GM23338 (cell line): ENCODE measurements around the gene MORN3.

Experiments used
- CREB1 ChIP-seq: fragments of 250-450 bp; sonication (Bioruptor Pico); IDR thresholded peaks from 2 replicates; pipeline ENCODE4 v1.5.0; 2020; ENCODE audit warnings: low read depth, mild to moderate bottlenecking, moderate library complexity
- JUNB ChIP-seq: IDR thresholded peaks from one replicate; pipeline ENCODE4 v1.6.1; 2016; ENCODE audit warnings: antibody characterized with exemption; ENCODE audit not compliant: unreplicated experiment
- POLR2AphosphoS5 ChIP-seq: IDR thresholded peaks from 2 replicates; pipeline ENCODE4 v1.6.1; 2016; ENCODE audit warnings: antibody characterized with exemption, low read depth
- ZNF331 ChIP-seq: fragments of 250-450 bp; sonication (Bioruptor Pico); IDR thresholded peaks from 2 replicates; pipeline ENCODE4 v1.5.0; 2020; ENCODE audit warnings: low read depth, mild to moderate bottlenecking, moderate library complexity
- TF ChIP-seq, protein P1 (sequence below), 2 experiments: fragments of 200-600 bp in 1 of 2; sonication (generic) in 1 of 2; conservative IDR thresholded peaks; 2 replicates each; pipeline versions ENCODE4 v1.5.1 to v1.6.1; 2016 to 2017; ENCODE audit warnings: antibody characterized with exemption in 2 of 2, low read depth in 2 of 2, mild to moderate bottlenecking in 2 of 2, moderate library complexity in 1 of 2
- TF ChIP-seq, protein P2 (sequence below): IDR thresholded peaks from one replicate; pipeline ENCODE4 v1.6.1; 2018; ENCODE audit warnings: antibody characterized with exemption; ENCODE audit not compliant: unreplicated experiment

DNA sequence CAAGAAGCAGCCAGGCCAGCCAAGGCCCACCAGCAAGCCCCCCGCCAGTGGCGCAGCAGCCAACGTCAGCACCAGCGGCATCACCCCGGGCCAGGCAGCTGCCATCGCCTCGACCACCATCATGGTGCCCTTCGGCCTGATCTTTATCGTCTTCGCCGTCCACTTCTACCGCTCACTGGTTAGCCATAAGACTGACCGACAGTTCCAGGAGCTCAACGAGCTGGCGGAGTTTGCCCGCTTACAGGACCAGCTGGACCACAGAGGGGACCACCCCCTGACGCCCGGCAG lies 28.2 kb downstream of the MORN3 start:
- TF ChIP-seq, protein P1, sequence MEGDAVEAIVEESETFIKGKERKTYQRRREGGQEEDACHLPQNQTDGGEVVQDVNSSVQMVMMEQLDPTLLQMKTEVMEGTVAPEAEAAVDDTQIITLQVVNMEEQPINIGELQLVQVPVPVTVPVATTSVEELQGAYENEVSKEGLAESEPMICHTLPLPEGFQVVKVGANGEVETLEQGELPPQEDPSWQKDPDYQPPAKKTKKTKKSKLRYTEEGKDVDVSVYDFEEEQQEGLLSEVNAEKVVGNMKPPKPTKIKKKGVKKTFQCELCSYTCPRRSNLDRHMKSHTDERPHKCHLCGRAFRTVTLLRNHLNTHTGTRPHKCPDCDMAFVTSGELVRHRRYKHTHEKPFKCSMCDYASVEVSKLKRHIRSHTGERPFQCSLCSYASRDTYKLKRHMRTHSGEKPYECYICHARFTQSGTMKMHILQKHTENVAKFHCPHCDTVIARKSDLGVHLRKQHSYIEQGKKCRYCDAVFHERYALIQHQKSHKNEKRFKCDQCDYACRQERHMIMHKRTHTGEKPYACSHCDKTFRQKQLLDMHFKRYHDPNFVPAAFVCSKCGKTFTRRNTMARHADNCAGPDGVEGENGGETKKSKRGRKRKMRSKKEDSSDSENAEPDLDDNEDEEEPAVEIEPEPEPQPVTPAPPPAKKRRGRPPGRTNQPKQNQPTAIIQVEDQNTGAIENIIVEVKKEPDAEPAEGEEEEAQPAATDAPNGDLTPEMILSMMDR (conservative IDR thresholded peaks at IDR 0.05; ENCODE audit: low read depth in 2 of 2) = no peak
- TF ChIP-seq CREB1 (CRISPR knock-in tag) (no peak), POLR2AphosphoS5 (no peak), ZNF331 (no peak), JUNB (no peak)
- TF ChIP-seq, protein P2, sequence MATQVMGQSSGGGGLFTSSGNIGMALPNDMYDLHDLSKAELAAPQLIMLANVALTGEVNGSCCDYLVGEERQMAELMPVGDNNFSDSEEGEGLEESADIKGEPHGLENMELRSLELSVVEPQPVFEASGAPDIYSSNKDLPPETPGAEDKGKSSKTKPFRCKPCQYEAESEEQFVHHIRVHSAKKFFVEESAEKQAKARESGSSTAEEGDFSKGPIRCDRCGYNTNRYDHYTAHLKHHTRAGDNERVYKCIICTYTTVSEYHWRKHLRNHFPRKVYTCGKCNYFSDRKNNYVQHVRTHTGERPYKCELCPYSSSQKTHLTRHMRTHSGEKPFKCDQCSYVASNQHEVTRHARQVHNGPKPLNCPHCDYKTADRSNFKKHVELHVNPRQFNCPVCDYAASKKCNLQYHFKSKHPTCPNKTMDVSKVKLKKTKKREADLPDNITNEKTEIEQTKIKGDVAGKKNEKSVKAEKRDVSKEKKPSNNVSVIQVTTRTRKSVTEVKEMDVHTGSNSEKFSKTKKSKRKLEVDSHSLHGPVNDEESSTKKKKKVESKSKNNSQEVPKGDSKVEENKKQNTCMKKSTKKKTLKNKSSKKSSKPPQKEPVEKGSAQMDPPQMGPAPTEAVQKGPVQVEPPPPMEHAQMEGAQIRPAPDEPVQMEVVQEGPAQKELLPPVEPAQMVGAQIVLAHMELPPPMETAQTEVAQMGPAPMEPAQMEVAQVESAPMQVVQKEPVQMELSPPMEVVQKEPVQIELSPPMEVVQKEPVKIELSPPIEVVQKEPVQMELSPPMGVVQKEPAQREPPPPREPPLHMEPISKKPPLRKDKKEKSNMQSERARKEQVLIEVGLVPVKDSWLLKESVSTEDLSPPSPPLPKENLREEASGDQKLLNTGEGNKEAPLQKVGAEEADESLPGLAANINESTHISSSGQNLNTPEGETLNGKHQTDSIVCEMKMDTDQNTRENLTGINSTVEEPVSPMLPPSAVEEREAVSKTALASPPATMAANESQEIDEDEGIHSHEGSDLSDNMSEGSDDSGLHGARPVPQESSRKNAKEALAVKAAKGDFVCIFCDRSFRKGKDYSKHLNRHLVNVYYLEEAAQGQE = no peak
